Activated CD8-positive, alpha-beta memory T cell treated with anti-CD3 and anti-CD28 coated beads, Interleukin-2, amount 50 U/mL, for 24 hours (primary cell): ENCODE data around the gene CHCHD4.
"Not testable (repeated sequence)": the region's sequence is repeated elsewhere in the genome, so short reads cannot be mapped to it uniquely, and the experiment has no call there.

Experiments
- DNase-seq: peaks from one replicate; pipeline ENCODE4 v3.0.0-alpha.2; 2020; ENCODE audit errors: extremely low read depth

CHCHD4 gene

DNA sequence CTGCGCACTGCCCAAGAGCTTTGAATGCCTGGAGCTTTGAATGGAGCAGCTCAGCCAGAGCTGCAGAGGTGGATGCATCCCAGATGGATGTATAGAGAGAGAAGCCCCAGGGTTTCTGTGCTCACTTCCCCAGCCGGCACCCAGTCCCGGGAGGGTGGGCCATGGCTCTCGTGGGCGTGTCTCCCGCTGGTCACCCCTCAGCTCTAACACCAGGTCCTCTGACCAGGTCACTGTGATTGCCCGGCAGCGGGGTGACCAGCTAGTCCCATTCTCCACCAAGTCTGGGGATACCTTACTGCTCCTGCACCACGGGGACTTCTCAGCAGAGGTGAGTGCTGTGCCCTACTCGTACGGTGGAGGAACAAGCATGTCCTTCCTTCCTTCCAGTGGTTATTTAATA, 10.9 kb upstream of the CHCHD4 start:
- no peak for DNase-seq

DNA sequence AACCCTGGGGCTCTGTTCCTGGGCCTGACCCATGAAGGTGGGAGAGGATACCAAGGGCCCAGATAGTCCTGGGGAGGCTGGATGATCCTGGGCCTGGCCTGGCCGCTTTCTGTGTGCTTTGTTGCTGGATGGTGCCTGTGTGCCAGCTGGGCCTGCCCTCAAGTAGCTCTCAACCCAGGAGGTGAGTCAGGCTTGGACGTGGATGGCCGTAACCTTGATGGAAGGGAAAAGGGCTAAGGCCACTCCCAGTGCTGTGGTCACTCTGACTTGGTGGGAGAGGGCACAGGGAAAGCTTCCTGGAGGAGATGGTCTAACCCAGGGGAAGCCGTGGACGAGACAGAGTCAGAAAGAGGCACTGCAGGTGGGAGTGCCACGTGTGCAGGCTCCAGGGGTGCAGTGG, 9.6 kb upstream of the CHCHD4 start:
- no peak for DNase-seq

DNA sequence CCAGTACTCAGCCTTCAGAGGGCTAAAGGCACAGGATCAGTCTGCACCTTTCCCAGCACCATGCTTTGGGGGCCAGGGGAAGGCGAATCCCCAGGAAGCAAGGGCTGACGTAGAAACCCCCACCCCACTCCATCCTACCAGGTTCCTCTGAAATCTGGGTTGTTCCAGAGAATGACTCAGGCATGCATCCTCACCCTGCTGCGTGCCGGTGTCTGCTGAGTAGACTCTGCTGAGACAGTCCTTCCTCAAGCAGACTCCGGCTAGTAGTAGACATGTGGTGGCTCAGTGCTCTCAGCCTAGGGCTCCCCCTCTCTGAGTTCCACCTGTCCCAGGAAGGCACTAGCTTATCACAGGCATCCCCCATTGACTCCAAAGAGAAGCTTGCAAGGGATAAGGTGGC, 9.2 kb upstream of the CHCHD4 start:
- no peak for DNase-seq

DNA sequence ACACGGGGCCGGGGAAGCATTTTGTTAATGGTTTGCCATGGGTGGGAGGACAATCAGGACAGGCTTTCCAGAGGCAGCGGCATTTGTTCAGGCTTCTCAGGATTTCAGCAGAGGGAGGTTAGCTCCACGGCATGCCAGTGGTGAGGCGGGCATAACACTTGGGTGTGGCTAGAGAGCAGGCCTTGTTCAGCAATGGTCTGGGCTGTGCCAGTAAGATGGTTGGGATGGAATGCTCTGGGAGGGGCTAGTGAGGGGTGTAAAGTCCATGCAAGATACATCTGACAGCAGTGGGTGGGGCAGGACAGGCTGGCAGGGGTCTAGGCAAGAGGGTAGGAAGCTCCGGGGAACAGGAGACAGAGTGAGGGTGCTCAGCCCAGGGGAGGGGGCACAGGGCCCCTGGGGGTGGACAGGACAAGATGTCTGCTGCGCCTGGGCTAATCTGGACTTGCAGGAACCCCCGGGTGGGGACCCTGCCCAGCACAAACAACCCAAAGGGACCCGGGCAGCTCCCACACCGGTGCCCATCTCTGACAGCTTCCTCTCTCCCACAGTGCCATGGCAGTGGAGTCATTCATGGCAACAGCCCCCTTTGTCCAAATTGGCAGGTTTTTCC, 8.6 kb upstream of the CHCHD4 start:
- DNase-seq = no peak

DNA sequence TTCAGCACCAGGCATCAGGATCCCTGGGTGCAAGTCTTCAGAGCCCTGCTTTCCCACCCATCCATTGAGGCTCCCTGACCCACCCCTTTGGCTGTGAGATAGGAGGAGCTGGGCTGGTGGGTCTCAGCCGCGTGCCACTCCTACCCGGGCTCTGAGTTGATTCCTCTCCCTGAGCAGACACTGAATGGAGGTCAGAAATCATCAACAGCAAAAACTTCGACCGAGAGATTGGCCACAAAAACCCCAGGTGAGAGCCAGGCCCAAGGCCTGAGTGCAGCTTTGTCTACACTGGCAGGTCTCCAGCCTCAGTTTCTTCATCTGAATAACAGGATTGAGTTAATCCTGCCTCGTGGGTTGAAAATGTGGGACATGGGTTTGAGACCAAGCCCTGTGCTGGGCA, 8.0 kb upstream of the CHCHD4 start:
- no peak for DNase-seq

DNA sequence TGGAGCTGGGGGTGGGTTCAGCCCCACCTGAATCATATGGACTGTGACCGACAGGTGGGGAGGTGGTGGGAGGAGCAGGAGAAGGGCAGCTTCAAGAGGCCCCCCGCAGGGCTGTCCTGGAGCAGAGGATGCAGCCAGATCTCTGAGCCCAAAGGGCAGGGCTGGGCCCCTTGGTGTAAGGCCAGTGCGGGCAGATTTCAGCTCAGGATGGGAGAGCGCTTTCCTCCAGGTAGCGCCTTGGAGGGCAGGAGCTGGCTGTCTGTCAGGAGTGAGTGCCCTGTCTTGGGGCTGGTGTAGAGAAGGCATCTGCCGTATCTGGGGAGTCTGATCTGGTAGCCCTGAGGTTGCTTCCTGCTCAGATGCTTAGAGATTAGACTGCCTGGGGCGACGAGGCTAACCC, 7.5 kb upstream of the CHCHD4 start:
- DNase-seq = no peak

DNA sequence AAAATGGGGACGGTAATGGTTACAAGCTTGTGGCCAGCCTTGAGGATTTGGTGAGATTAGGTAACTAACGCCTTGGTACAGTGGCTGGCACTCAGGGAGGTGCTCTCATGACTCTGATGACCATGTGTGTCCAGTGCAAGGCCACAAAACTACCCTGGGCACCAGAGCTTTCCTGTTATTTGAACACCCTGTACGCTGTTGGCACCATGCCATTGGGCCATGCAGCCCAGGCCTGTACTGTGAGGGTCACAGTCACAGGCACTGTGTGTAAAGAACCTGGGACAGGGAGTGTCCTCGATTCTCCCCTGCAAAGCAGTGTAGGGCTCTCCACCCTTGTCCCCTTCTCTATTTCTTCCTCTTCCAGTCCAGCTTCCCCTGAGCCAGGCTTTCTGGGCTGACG, 6.5 kb upstream of the CHCHD4 start:
- no peak for DNase-seq

DNA sequence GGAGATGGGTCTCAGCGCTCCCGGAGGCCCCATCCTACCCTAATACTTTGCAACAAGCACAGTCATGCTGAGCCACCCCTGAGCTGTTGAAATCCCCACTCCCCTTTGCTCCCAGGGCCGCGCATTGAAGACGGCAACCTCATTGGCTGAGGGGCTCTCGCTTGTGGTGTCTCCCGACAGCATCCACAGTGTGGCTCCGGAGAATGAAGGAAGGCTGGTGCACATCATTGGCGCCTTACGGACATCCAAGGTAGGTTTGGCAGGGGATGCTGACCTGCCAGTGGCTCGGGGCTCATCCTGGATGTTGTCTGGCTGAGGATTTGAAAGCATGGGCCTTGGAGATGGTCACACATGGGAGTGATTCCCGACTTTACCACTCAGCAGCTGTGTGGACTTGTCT, 6.0 kb upstream of the CHCHD4 start:
- DNase-seq = no peak

DNA sequence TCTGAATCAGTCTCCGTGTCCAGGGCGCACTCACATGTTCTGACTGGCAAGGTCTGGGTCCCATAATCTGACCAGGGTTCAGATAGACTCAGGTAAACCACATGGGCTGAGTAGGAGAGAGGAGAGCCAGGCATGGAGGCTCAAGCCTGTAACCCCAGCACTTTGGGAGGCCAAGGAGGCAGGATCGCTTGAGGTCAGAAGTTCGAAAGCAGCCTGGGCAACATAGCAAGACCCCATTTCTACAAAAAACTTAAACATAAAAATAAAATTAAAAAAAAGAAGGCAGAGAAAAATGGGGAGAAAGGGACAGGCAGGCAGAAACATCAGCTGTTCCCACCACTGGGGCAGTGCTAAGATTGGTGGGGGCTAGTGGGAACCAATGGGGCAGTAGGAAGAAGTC, 5.6 kb upstream of the CHCHD4 start:
- no peak for DNase-seq

DNA sequence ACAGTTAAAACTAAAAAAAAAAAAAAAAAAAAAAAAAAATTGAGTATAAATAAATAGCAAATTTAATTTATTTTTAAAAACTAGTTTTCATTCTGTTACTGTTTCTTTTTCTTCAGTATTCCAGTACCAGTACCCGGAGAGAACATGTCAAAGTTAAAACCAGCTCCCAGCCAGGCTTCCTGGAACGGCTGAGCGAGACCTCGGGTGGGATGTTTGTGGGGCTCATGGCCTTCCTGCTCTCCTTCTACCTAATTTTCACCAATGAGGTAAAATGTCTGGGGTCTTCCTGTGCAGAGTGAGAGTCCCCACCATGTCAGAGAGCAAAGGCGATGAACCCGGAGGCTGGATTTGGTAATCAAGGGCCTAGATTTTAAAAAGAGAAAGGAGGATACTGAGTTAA, 4.6 kb upstream of the CHCHD4 start:
- no peak for DNase-seq

DNA sequence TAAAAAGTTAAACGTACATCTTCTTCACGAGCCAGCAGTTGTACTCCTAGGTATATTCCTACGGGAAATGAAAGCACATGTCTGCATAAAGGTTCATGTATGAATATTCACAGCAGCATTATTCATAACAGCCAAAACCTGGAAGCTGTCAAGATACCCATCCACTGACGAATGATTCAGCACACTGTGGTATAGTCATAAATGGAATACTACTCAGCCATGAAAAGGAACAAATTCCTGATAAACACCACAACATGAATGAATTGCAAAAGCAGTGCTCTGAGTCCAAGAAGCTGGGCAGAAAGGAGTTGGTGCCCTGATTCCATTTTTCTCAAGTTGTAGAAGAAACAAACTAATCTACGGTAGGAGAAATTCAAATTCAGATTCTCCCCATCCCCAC, 4.1 kb upstream of the CHCHD4 start:
- DNase-seq = no peak

DNA sequence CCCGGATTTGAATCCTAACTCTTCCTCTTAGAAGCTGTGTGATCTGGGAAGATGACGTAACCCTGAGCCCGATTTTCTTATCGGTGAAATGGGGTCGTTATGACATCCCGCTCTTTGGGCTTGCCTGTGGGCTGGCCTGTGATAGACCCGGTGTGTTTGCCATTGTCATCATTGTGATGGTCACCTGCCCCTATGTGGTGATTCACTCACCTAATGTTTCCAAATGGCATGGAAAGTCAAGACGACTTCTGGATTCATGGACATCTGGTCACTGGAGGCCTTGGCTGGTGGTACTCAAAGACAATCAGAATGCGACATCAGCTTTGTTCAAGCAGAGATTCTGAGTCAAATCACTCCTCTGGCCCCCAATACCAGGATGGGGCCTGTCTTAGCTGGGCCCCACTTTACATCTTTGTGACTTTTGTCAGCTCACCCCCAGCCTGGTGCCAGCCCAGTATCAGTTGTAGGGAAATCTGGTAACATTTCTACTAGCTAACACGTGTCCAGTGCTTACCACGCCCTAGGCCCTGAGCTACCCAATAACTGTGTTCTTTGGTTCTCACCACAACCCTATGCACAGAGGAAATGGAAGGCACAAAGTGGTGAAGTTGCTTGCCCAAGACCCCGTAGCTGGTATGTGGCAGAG, 3.0 kb upstream of the CHCHD4 start:
- no peak for DNase-seq

DNA sequence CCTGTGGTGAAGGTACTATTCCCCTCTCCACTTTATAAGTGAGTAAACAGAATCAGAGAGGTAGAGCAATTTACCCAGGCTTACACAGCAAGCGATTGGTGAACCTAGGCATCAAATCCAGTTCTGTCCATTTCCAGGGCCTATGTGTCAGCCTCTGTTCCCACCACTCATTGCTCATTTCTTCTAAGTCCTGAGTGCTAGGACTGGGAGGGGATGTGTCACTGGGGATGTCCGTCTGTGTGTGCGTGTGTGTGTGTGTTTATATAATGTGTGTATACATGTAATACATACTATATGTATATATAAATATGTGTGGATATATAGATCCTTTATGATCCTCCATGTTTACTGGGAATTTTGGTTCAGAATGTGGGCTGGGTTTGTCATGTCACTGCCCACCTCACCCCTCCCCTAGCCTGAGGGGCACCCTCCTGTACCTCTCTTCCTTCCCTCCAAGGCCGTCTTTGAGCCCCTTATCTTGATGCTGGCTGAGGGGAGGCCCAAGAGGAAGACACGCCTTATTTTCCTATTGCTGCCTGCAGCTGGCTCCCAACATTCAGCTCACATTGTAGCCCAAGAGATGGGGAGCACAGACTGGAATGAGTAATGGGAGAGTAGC, 2.3 kb upstream of the CHCHD4 start:
- no peak for DNase-seq

DNA sequence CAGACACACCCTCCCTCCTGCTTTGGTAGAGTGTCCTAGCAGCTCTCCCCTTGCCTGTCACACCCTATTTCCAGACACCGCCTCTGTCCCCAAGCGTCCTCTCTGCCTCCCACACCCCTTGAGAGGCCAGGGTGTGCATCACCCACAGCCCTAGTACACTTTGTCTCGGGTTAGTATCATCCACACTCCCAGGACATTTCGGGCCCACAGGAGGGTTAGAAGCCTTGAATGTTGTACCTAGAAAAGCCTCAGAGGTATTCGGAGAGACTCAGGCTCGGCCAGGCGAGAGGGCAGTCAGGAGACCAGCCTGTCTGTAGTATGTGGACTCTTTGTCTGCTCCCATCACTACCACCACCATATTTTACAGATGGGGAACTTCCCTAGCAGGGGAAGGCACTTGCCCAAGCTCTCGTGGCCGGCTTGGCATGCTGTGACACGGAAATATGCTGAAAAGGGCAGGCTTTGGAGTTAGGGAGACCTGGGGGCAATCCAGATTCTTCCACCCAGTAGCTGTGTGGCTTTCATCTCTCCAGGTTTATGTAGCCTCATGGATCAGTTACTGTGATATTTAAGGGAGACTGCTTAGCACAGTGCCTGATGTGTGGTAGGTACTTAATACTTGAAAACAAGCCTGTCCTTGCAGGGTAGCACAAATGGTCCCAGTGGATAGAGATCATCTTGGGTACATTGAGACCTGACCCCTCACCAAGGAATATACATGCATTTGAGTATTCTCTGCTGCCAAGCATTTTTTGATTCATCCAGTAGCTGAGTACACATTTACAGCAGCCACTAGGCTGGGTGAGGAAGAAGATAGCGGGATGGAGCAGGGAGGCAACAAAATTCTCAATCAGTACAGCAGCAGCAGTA, 1.6 kb upstream of the CHCHD4 start:
- no peak for DNase-seq

DNA sequence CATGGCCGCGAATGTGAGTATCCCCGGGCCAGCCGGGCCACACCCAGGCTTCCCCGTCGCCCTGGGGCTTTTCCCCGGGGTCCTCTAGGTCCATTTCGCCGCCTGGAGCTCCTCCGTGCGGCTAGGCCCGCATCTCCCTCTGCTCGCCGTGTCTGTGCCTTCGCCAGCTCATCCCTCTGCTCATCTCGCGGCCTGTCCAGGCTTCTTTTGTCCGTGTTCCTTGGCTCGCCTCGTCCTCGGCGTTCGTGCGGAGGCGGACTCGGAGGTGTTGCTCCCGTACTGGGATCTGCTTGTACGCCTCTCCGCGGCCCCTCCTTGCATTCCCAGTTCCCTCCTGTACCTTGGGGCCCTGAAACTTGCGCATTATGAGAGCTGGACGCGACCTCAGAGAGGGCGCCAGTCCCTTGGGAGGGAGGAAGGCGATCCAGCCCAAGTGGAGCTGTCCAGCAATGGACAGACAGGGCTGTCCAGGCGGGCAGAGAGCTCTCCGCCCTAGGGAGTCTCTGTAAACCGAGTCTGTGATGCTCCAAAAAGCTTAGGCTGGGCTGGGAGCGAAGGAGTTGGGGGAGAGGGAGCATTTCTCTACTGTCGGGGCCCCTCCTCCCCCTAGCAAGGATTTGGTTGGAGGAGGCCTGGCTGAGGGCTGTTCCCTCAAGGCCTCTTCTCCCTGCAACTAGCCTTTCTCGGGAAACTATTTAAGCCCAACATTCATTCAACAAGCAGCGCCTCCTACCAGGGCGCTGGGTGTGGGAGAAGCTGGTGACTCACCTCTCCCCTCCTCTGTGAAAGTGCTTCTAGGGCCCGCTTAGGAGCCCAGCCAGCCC, 735 bp upstream of the CHCHD4 start:
- no peak for DNase-seq

DNA sequence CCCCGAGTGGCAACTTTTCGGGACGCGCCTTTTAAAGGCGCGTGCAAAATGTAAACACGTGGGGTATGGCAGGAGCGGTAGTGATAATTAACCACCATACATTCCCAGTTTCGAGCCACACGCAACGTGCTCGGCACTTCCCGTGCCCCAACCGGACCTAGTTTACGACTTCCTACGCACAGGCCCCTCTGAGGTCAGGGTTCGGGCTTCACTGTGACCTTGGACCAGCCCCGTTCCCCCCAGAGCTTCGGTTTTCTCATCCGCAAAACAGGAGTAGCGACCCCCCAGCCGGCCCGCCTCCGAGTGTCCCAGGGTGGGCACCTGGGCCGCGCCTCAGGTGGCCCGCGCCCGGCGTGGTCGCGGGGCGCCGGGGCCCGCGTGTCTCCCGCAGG, 451 bp downstream of the CHCHD4 start:
- DNase-seq = peak; percentile 51

DNA sequence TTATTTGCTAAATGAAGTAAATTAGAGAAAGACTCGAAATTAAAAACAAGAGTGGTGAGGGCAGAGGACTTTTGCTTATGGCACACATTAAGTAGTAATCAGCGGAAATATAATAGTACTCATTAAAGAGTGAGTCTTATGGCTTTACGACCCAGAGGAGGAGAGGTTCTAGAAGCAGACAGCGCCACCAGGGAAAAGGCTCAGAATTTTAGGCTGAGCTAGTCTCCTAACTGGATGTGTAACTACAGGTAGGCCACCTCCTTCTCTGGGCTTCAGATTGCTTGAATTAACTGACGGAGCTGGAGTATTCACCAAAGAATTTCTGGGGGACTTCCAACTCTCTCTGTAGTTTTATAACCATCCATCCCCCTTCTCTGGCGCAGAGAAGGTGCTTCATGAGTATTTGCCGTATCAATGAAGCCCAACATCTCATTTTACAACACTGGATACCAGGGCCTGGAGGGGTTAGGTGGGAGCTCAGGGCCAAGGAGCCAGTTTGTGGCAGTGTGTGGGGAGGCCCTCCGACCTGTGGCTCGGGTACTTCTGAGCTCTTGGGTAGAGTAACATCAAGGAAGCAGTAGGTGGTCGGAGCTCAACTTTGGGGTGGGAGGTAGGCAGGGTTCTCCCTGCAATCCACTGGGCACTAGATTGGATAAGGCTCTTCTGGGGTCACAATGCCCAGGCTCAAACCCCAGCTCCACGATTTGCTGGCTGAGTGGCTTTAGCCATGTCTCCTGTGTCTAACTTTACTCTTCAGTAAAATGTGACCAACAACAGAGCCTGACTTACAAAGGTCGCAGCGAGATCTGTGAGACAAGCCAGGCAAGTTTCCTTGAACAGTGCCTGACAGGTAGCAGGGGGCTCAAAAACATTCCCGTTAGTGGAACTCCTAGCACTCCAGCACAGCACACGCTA, 1.1 kb downstream of the CHCHD4 start:
- no peak for DNase-seq

DNA sequence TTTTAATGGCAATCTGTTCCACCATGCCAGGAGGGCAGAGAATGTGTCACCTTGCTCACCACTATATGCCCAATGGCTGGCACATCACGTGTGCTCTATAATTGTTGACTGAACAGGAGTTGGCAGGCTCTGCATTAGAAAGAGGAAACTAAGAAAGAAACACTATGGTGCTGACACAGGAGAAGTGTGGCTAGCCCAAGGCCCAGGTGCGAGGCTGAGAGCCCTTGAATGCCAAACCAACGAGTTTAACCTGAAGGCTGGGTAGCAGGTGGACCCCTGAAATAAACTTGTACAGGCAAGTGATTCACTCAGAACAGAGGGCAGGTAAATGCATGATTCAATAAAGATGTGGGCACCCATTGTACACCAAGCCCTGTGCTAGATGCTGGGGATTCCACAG, 2.4 kb downstream of the CHCHD4 start:
- no peak for DNase-seq

DNA sequence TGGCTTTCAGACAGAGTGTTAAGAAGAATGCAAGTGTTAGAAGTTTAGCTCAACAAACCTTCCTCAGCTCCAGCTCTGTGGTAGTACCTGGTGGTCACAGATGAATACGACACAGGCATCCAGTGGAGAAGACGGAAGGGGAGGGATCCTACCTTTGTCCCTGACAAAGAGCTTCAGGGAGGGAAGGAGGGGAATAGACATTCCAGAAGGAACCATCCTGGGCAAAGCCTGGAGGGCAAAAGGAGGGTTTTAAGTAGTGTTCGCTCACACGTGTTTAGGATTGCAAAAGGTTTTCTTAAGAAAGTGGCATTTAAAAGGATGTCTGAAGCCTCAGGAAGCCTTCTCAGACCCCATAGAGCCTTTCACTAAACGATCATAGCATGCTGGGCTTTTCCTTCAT, 2.8 kb downstream of the CHCHD4 start:
- no peak for DNase-seq

DNA sequence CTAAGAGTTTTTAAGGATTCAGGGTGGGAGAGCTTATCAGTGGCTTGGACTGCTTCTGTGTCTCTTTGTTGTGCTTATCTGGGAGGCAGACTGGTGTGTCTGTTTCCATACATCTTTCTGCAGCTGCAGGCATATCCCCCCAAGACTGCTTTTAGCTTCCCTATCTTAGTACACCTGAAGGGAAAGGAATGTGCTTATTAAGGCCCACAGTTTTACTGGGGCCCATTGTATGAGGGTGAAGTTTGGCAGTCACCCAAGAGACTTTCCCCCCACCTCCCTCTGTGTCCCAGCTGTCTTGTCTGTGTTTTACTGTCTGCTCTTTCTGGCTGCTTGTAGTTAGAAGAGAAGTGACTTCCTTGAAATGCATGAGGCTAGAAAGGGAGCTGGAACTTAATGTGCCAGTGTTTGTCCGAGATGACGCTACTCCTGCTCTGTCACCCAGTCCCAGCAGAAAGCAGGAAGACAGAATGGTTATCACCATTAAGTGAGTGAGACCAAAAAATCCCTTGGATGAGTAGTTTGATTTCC, 3.7 kb downstream of the CHCHD4 start:
- DNase-seq = not testable (repeated sequence)
